ENCODE measurements around the gene RIPPLY3.
"Not testable (repeated sequence)": the region's sequence is repeated elsewhere in the genome, so short reads cannot be mapped to it uniquely, and the experiment has no call there.

The RIPPLY3 gene

GRCh38 chr21:36981977-36982700 lies 24.4 kb upstream of the RIPPLY3 start:
- no peak for DNase-seq

GRCh38 chr21:36985751-36986594 lies 20.5 kb upstream of the RIPPLY3 start:
- no peak for DNase-seq

GRCh38 chr21:36987845-36988244 lies 18.7 kb upstream of the RIPPLY3 start:
- no peak for DNase-seq

GRCh38 chr21:36988536-36988935 lies 18.0 kb upstream of the RIPPLY3 start:
- DNase-seq = no peak

- DNase-seq = not testable (repeated sequence)
Observed at GRCh38 chr21:36989199-36989698, 17.3 kb upstream of the RIPPLY3 start.

GRCh38 chr21:36989699-36990507 lies 16.6 kb upstream of the RIPPLY3 start:
- peak; percentile 92 for DNase-seq

- no peak for DNase-seq
Observed at GRCh38 chr21:36990508-36991205, 15.8 kb upstream of the RIPPLY3 start.

- no peak for DNase-seq
Observed at GRCh38 chr21:36992671-36993070, 13.8 kb upstream of the RIPPLY3 start.

- DNase-seq = no peak
Observed at GRCh38 chr21:36994501-36995158, 11.9 kb upstream of the RIPPLY3 start.

- DNase-seq = not testable (repeated sequence)
Observed at GRCh38 chr21:36995285-36995684, 11.2 kb upstream of the RIPPLY3 start.

GRCh38 chr21:36999131-36999898 lies 7.2 kb upstream of the RIPPLY3 start:
- no peak for DNase-seq

- no peak for DNase-seq
Observed at GRCh38 chr21:37000381-37000780, 6.1 kb upstream of the RIPPLY3 start.

- no peak for DNase-seq
Observed at GRCh38 chr21:37001441-37001840, 5.1 kb upstream of the RIPPLY3 start.

GRCh38 chr21:37002851-37003250 lies 3.7 kb upstream of the RIPPLY3 start:
- DNase-seq = not testable (repeated sequence)

GRCh38 chr21:37003917-37004316 lies 2.6 kb upstream of the RIPPLY3 start:
- DNase-seq = not testable (repeated sequence)

- no peak for DNase-seq
Observed at GRCh38 chr21:37005548-37006485, 685 bp upstream of the RIPPLY3 start.

GRCh38 chr21:37008724-37009123 lies 2.2 kb downstream of the RIPPLY3 start:
- DNase-seq = no peak

- DNase-seq = peak; percentile 82
Observed at GRCh38 chr21:37009740-37010341, 3.3 kb downstream of the RIPPLY3 start.

- no peak for DNase-seq
Observed at GRCh38 chr21:37017951-37018679, 11.6 kb downstream of the RIPPLY3 start.
